GM12864 (cell line): ENCODE data around the gene LMNTD1.
"Not testable (repeated sequence)": the region's sequence is repeated elsewhere in the genome, so short reads cannot be mapped to it uniquely, and the experiment has no call there.

Experiments used
- DNase-seq: peaks from one replicate; pipeline ENCODE4 v3.0.0-alpha.2; 2011; ENCODE audit warnings: low read depth
- H3K4me3 ChIP-seq: 2 replicates; pipeline ENCODE4 v1.5.1; 2011; ENCODE audit warnings: mild to moderate bottlenecking, low read depth, low read length, control low read depth
- CTCF ChIP-seq: IDR thresholded peaks from 2 replicates; pipeline ENCODE4 v1.5.1; 2011; ENCODE audit warnings: low read depth, mild to moderate bottlenecking, moderate library complexity, low read length, control low read depth, inconsistent platforms; ENCODE audit errors: missing control alignments

The LMNTD1 gene

DNA sequence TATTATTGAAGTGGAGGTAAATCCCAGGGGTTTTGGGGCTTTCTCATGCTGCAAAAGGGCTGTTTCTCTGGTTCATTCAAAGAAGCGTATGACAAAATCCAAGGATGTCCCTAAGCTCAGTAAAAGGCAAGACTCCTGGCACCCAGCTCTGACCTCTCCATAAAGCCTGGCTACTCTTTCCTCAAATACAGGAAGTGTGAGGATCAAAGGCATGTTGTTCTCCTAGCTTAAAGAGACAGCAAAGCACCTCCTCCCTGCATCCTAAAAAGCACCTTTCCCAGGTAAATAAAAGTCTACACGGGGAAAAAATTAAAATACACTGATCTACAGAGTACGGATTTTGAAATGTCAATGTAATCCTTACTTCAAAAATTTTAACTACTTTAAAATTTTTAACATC, 118.6 kb downstream of the LMNTD1 start:
- no peak for TF ChIP-seq CTCF
- H3K4me3 ChIP-seq: no peak overlapping the region
- no peak for DNase-seq

DNA sequence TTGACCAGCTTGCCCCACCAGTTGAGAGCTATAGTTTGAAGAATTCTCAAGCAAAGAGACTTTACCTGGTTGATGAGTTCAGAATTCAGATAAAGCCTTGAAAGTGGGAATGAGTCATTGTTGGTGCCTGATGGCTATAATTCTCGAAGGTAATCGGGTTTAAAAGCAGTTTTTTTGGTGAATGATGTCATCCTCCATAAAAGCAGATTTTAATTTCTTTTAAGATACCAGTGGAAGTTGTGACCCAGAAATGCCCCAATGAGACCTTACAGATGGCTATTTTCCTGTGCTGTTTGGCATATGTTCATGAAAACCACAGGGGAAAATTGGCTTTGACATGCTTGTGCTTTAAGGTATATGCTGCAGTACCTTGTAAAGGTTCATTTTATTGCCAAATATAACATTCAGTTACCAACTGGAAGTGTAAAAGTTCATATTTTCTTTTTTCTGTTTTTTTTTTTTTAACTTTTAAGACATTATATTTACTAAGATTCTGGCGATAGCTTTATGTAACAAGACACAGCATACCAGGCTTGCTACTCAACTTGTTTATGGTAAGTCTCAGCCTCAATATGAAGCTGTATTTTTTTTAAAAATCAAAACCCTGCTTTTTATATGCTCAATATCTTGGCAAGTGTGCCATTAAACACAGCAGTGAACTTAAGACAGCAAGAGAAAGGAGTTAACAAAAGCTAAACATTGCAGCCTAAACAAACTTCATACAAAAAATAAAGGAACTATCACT, 119.3 kb downstream of the LMNTD1 start:
- DNase-seq: no peak
- H3K4me3 ChIP-seq: no peak overlapping the region
- no peak for TF ChIP-seq CTCF

DNA sequence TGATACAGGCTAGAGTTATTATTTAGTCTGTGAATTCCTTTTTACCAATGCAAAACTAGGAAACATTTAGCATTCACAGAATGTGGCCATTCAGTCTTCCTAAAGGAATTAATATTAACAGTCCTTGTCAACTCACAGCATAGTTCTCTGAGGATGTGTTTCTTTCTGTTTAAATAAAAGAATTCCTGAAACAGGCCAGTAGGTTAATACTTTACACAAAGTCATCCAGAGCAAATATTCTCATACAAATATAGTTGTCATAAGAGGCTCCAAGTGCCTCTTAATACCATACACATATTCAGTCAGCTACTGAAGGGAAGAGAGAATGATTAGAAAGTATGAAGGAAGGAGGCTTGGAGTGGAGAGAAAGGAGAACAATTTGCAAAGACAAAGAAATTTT, 120.1 kb downstream of the LMNTD1 start:
- no peak overlapping the region for H3K4me3 ChIP-seq
- TF ChIP-seq CTCF: no peak

GRCh38 chr12:25427337-25428249, 125.5 kb downstream of the LMNTD1 start:
- H3K4me3 ChIP-seq: no peak overlapping the region
- DNase-seq: no peak
- TF ChIP-seq CTCF: no peak

More for the DNA sequence above, 120.1 kb downstream of the LMNTD1 start:
- no peak for DNase-seq

GRCh38 chr12:25426821-25427220, 126.3 kb downstream of the LMNTD1 start:
- H3K4me3 ChIP-seq, DNase-seq: not testable (repeated sequence)
